H1 (cell line): Measurements from ENCODE around the gene ATP11C. TPM values are rescaled to one million over a fixed set of nuclear protein-coding genes. Genes with fewer than 3 reads are reported as not detected.

Experiments used
- CTCF ChIA-PET: fragments of 300-600 bp; sonication (Branson Sonifier 250); formaldehyde crosslinking; loops from one replicate; lab custom pipeline; 2021; ENCODE audit not compliant: partially characterized antibody; lab: Charles Lee
- POLR2A ChIA-PET: fragments of 300-600 bp; sonication (Branson Sonifier 250); formaldehyde crosslinking; loops from one replicate; lab custom pipeline; 2021; ENCODE audit warnings: inconsistent platforms; ENCODE audit not compliant: partially characterized antibody; lab: Charles Lee
- DNase-seq, 2 experiments: peaks; one replicate each; pipeline versions ENCODE4 v3.0.0 to v3.0.0-alpha.2; 2010 to 2022; ENCODE audit warnings: low spot score in 2 of 2, low read depth in 1 of 2, mixed read lengths in 1 of 2
- FAIRE-seq: peaks from 2 replicates; lab custom pipeline; 2011; peaks lifted over from hg19 to GRCh38; lab: Jason Lieb, UNC
- H2AFZ ChIP-seq: 2 replicates; pipeline ENCODE4 v1.8.1; 2012; ENCODE audit warnings: low read length, inconsistent platforms
- H2AK5ac ChIP-seq: 2 replicates; pipeline ENCODE4 v1.6.1; 2013; ENCODE audit warnings: low read depth, low read length
- H2BK120ac ChIP-seq: replicated peaks from 2 replicates; pipeline ENCODE3; 2013; ENCODE audit warnings: low read depth, low read length, inconsistent platforms
- H2BK12ac ChIP-seq: 2 replicates; pipeline ENCODE4 v1.6.1; 2013; ENCODE audit warnings: low read depth, low read length
- H2BK15ac ChIP-seq: 2 replicates; pipeline ENCODE4 v1.6.1; 2013; ENCODE audit warnings: low read length
- H2BK20ac ChIP-seq: 2 replicates; pipeline ENCODE4 v1.6.1; 2013; ENCODE audit warnings: low read length
- H2BK5ac ChIP-seq: 2 replicates; pipeline ENCODE4 v1.6.1; 2013; ENCODE audit warnings: low read depth, low read length
- H3K14ac ChIP-seq: 2 replicates; pipeline ENCODE4 v1.6.1; 2013; ENCODE audit warnings: inconsistent platforms; ENCODE audit not compliant: insufficient read length
- H3K18ac ChIP-seq: 2 replicates; pipeline ENCODE4 v1.6.1; 2013; ENCODE audit warnings: low read length; ENCODE audit errors: extremely low read depth
- H3K23ac ChIP-seq: 2 replicates; pipeline ENCODE4 v1.6.1; 2013; ENCODE audit warnings: inconsistent platforms; ENCODE audit not compliant: insufficient read length
- H3K23me2 ChIP-seq: 2 replicates; pipeline ENCODE4 v1.6.1; 2013; ENCODE audit warnings: low read depth, low read length
- H3K27ac ChIP-seq: 2 replicates; pipeline ENCODE4 v1.6.1; 2011; ENCODE audit warnings: low read depth, low read length, inconsistent platforms
- H3K27me3 ChIP-seq, 4 experiments: replicated peaks in 1 of 4; 1 replicate in 1 of 4; 2 replicates in 3 of 4; pipeline versions ENCODE4 v1.6.1 to v1.8.1; 2011 to 2013; ENCODE audit warnings: low read length in 3 of 4, mild to moderate bottlenecking in 3 of 4, inconsistent platforms in 2 of 4, mixed read lengths in 2 of 4, moderate library complexity in 1 of 4; ENCODE audit not compliant: control insufficient read depth in 3 of 4, insufficient read depth in 3 of 4; ENCODE audit errors: extremely low read depth in 1 of 4
- H3K36me3 ChIP-seq, 4 experiments: 2 replicates each; pipeline versions ENCODE4 v1.6.1 to v1.8.1; 2011 to 2013; ENCODE audit warnings: mild to moderate bottlenecking in 4 of 4, low read length in 3 of 4, moderate library complexity in 2 of 4, control low read depth in 1 of 4, inconsistent platforms in 1 of 4; ENCODE audit not compliant: insufficient read depth in 4 of 4, control insufficient read depth in 2 of 4
- H3K4ac ChIP-seq: replicated peaks from 2 replicates; pipeline ENCODE3; 2013; ENCODE audit warnings: low read length, low read depth, mixed read lengths, inconsistent platforms; ENCODE audit not compliant: insufficient read length
- H3K4me1 ChIP-seq, 4 experiments: replicated peaks in 1 of 4; 1 replicate in 1 of 4; 2 replicates in 3 of 4; pipeline versions ENCODE4 v1.6.1 to v1.8.1; 2011 to 2013; ENCODE audit warnings: low read length in 3 of 4, inconsistent platforms in 2 of 4, mixed read lengths in 1 of 4; ENCODE audit not compliant: insufficient read depth in 4 of 4, control insufficient read depth in 3 of 4
- H3K4me2 ChIP-seq, 2 experiments: 2 replicates each; pipeline versions ENCODE4 v1.6.1 to v1.8.1; 2011 to 2013; ENCODE audit warnings: low read depth in 2 of 2, low read length in 2 of 2, control low read depth in 1 of 2, inconsistent platforms in 1 of 2, mild to moderate bottlenecking in 1 of 2; ENCODE audit not compliant: insufficient read depth in 1 of 2
- H3K4me3 ChIP-seq, 4 experiments: fragments of 200-600, 300-600 bp in 1 of 4; sonication (generic), shearing (Covaris generic), sonication (Bioruptor Twin) in 1 of 4; 2 replicates each; pipeline versions ENCODE4 v1.5.1 to v1.8.1; 2011 to 2016; ENCODE audit warnings: low read length in 4 of 4, low read depth in 3 of 4, control low read depth in 2 of 4, inconsistent platforms in 2 of 4, mild to moderate bottlenecking in 2 of 4, mixed read lengths in 1 of 4, moderate library complexity in 1 of 4; ENCODE audit not compliant: insufficient read depth in 2 of 4; ENCODE audit errors: extremely low read depth in 1 of 4
- H3K56ac ChIP-seq: replicated peaks from 2 replicates; pipeline ENCODE3; 2013; ENCODE audit warnings: low read depth, mild to moderate bottlenecking, mixed read lengths, low read length, inconsistent platforms; ENCODE audit not compliant: insufficient read length
- H3K79me1 ChIP-seq: 2 replicates; pipeline ENCODE4 v1.6.1; 2013; ENCODE audit warnings: low read depth, low read length, control low read depth
- H3K79me2 ChIP-seq, 2 experiments: 2 replicates each; pipeline versions ENCODE4 v1.6.1 to v1.8.1; 2012 to 2013; ENCODE audit warnings: low read length in 2 of 2, mild to moderate bottlenecking in 2 of 2, inconsistent platforms in 1 of 2; ENCODE audit not compliant: insufficient read depth in 2 of 2, control insufficient read depth in 1 of 2
- H3K9ac ChIP-seq, 4 experiments: replicated peaks in 1 of 4; 1 replicate in 1 of 4; 2 replicates in 3 of 4; pipeline versions ENCODE4 v1.6.1 to v1.8.1; 2011 to 2013; ENCODE audit warnings: low read depth in 3 of 4, low read length in 3 of 4, control low read depth in 2 of 4, mild to moderate bottlenecking in 2 of 4, moderate library complexity in 2 of 4, inconsistent platforms in 1 of 4; ENCODE audit errors: extremely low read depth in 1 of 4
- H3K9me3 ChIP-seq, 2 experiments: 2 replicates each; pipeline versions ENCODE4 v1.6.1 to v1.8.1; 2012 to 2013; ENCODE audit warnings: mild to moderate bottlenecking in 2 of 2, moderate library complexity in 2 of 2, control low read depth in 1 of 2, inconsistent platforms in 1 of 2, low read depth in 1 of 2, low read length in 1 of 2, mixed read lengths in 1 of 2; ENCODE audit not compliant: insufficient read depth in 2 of 2
- H4K20me1 ChIP-seq, 2 experiments: replicated peaks in 1 of 2; 2 replicates each; pipeline versions ENCODE3 to v1.8.1; 2011 to 2013; ENCODE audit warnings: inconsistent platforms in 2 of 2, low read length in 2 of 2, mild to moderate bottlenecking in 1 of 2; ENCODE audit not compliant: insufficient read depth in 2 of 2, control insufficient read depth in 1 of 2
- H4K5ac ChIP-seq: 2 replicates; pipeline ENCODE4 v1.6.1; 2013; ENCODE audit warnings: low read length, low read depth, mixed read lengths, inconsistent platforms; ENCODE audit not compliant: insufficient read length
- H4K8ac ChIP-seq: 2 replicates; pipeline ENCODE4 v1.8.0; 2013; ENCODE audit warnings: mild to moderate bottlenecking, moderate library complexity, low read length, inconsistent platforms; ENCODE audit not compliant: insufficient read depth; ENCODE audit errors: extremely low read depth
- H4K91ac ChIP-seq: replicated peaks from 2 replicates; pipeline ENCODE3; 2013; ENCODE audit warnings: low read length, mixed read lengths, inconsistent platforms; ENCODE audit not compliant: insufficient read length
- SIX5 ChIP-seq: IDR thresholded peaks from 2 replicates; pipeline ENCODE4 v1.6.1; 2011; ENCODE audit warnings: mild to moderate bottlenecking, low read depth, low read length
- WGBS, 2 experiments: shearing (Covaris generic) in 1 of 2; methylation state at CpG; one replicate each; pipeline versions ENCODE4 v1.1.6 to v1.1.7; 2013 to 2015; ENCODE audit warnings: low lambda C conversion rate in 2 of 2, mixed read lengths in 2 of 2, inconsistent platforms in 1 of 2, low coverage in 1 of 2, missing lambda C conversion rate in 1 of 2; ENCODE audit not compliant: insufficient replicate concordance in 2 of 2, insufficient coverage in 1 of 2, insufficient read length in 1 of 2; ENCODE audit errors: extremely low coverage in 1 of 2, missing lambda C conversion rate in 1 of 2; 5-methylcytosine and 5-hydroxymethylcytosine counted together
- polyA plus RNA-seq, 7 experiments: library from polyadenylated mRNA; depleted of rRNA in 3 of 7; stranded (reverse) in 5 of 7; unstranded in 2 of 7; fragments of >200 nt in 5 of 7; fragments of 200-250 nt in 2 of 7; gene quantifications; 1 replicate in 5 of 7; 2 replicates in 1 of 7; 4 replicates in 1 of 7; pipeline versions ENCODE4 v1.2.1 to v1.2.3, GENCODE V29; 2011 to 2013; ENCODE audit warnings: missing spikeins in 2 of 7, mixed read lengths in 2 of 7
- total RNA-seq: library from RNA; stranded (reverse); fragmentation: NEBNext Ultra II Directional; extraction: Animal tissue kit (Norgen Biotek cat#: 25700); gene quantifications from 2 replicates; pipeline ENCODE4 v1.2.1, GENCODE V29; 2021

ATP11C gene
- total and polyA plus RNA-seq, 2 of the 8 experiments (the other 6 are each of a cell fraction or from before 2014, with no cell fraction given), result 14.7 to 52.1 TPM

- no peak overlapping the region for H3K4ac ChIP-seq
- H3K27me3 ChIP-seq, result no peaks in the 10 kb centered on the region
- FAIRE-seq, result no peak
- no peak for TF ChIP-seq SIX5
These were observed 63.1 kb downstream of the ATP11C start for GRCh38 chrX:139869796-139870195.

More at GRCh38 chrX:139869796-139870195, 63.1 kb downstream of the ATP11C start:
- H3K56ac ChIP-seq, result no peak overlapping the region
- no peak overlapping the region for H3K9ac ChIP-seq
- H3K79me1 ChIP-seq, result no peaks in the 10 kb centered on the region
- CTCF ChIA-PET, result interaction anchor here (1.2 kb wide), 1 partner anchor 53 kb away, joined by 3 read pairs; no protein-coding TSS in a partner anchor
- no peak overlapping the region for H2AFZ ChIP-seq
- H3K4me2 ChIP-seq, result no peak overlapping the region
- H3K36me3 ChIP-seq, result no peaks in the 10 kb centered on the region
- H3K4me3 ChIP-seq, result no peak overlapping the region
- H3K18ac ChIP-seq, result no peak overlapping the region
- POLR2A ChIA-PET, result no interaction called here
- 100% methylated on average over 1 of the region's 1 CpG; no CpG with 5 or more reads in 1 of the 2 experiments for WGBS, 2 experiments
- no peak overlapping the region for H2BK12ac ChIP-seq
- H3K23ac ChIP-seq, result no peak overlapping the region
- DNase-seq, result no peak
- H3K4me1 ChIP-seq, result no peaks in the 10 kb centered on the region
- no peak overlapping the region for H4K8ac ChIP-seq
- no peaks in the 10 kb centered on the region for H4K20me1 ChIP-seq
- H4K91ac ChIP-seq, result no peak overlapping the region
- no peak overlapping the region for H2BK20ac ChIP-seq
- no peak overlapping the region for H3K27ac ChIP-seq
- H3K79me2 ChIP-seq, result peaks cover 0 to 9% of the 10 kb centered on the region in 2 experiments; a peak in 2 of 4 replicates
- no peak overlapping the region for H4K5ac ChIP-seq
- no peak overlapping the region for H3K14ac ChIP-seq
- no peak overlapping the region for H2BK15ac ChIP-seq
- H3K23me2 ChIP-seq, result no peaks in the 10 kb centered on the region
- no peak overlapping the region for H2BK5ac ChIP-seq
- no peaks in the 10 kb centered on the region for H3K9me3 ChIP-seq
- no peak overlapping the region for H2BK120ac ChIP-seq
- H2AK5ac ChIP-seq, result no peak overlapping the region
